H9 (cell line): Measurements from ENCODE around the gene SIRPD. TPM values are rescaled to one million over a fixed set of nuclear protein-coding genes. Genes with fewer than 3 reads are reported as not detected.

ENCODE experiments used
- DNase-seq: peaks from one replicate; pipeline ENCODE4 v3.0.0-alpha.2; 2017
- H2AFZ ChIP-seq: one replicate; pipeline ENCODE4 v1.6.1; 2013; ENCODE audit warnings: mild to moderate bottlenecking, low read length, control low read depth, moderate library complexity
- H2AK5ac ChIP-seq: 2 replicates; pipeline ENCODE4 v1.6.1; 2013; ENCODE audit warnings: low read length, control low read depth, mixed read lengths; ENCODE audit not compliant: insufficient read length
- H2BK120ac ChIP-seq: one replicate; pipeline ENCODE4 v1.6.1; 2013; ENCODE audit warnings: low read depth, mild to moderate bottlenecking, low read length, control low read depth, inconsistent platforms; ENCODE audit not compliant: poor library complexity, severe bottlenecking
- H2BK12ac ChIP-seq: 2 replicates; pipeline ENCODE4 v1.6.1; 2013; ENCODE audit warnings: low read length, control low read depth, mixed read lengths, low read depth; ENCODE audit not compliant: insufficient read length
- H2BK15ac ChIP-seq: 2 replicates; pipeline ENCODE4 v1.6.1; 2013; ENCODE audit warnings: low read depth, low read length, control low read depth
- H2BK20ac ChIP-seq: one replicate; pipeline ENCODE4 v1.6.1; 2013; ENCODE audit warnings: low read depth, mild to moderate bottlenecking, low read length, control low read depth, inconsistent platforms; ENCODE audit not compliant: poor library complexity, severe bottlenecking
- H2BK5ac ChIP-seq: 2 replicates; pipeline ENCODE4 v1.6.1; 2013; ENCODE audit warnings: low read length, control low read depth, mixed read lengths; ENCODE audit not compliant: insufficient read length
- H3K14ac ChIP-seq: 2 replicates; pipeline ENCODE4 v1.6.1; 2013; ENCODE audit warnings: low read length, control low read depth; ENCODE audit not compliant: insufficient read depth
- H3K18ac ChIP-seq: 2 replicates; pipeline ENCODE4 v1.6.1; 2013; ENCODE audit warnings: low read depth, mild to moderate bottlenecking, mixed read lengths, low read length, control low read depth; ENCODE audit not compliant: insufficient read length
- H3K23ac ChIP-seq: 2 replicates; pipeline ENCODE4 v1.6.1; 2013; ENCODE audit warnings: low read length, control low read depth, mixed read lengths, low read depth; ENCODE audit not compliant: insufficient read length
- H3K23me2 ChIP-seq: 2 replicates; pipeline ENCODE4 v1.6.1; 2013; ENCODE audit warnings: low read depth, mild to moderate bottlenecking, mixed read lengths, low read length, control low read depth; ENCODE audit not compliant: insufficient read length, poor library complexity, severe bottlenecking
- H3K27ac ChIP-seq: 2 replicates; pipeline ENCODE4 v1.5.1; 2013; ENCODE audit warnings: low read length, control low read depth, mixed read lengths, low read depth; ENCODE audit not compliant: insufficient read length
- H3K27me3 ChIP-seq: 2 replicates; pipeline ENCODE4 v1.6.1; 2013; ENCODE audit warnings: low read length, control low read depth, inconsistent platforms; ENCODE audit not compliant: insufficient read depth
- H3K4ac ChIP-seq: 2 replicates; pipeline ENCODE4 v1.6.1; 2013; ENCODE audit warnings: low read depth, mild to moderate bottlenecking, control low read depth, inconsistent platforms, low read length, moderate library complexity
- H3K4me1 ChIP-seq: 2 replicates; pipeline ENCODE4 v1.6.1; 2013; ENCODE audit warnings: low read length, control low read depth, inconsistent platforms; ENCODE audit not compliant: insufficient read depth
- H3K4me2 ChIP-seq: 2 replicates; pipeline ENCODE4 v1.6.1; 2013; ENCODE audit warnings: low read length, control low read depth, mixed read lengths; ENCODE audit not compliant: insufficient read length, insufficient read depth
- H3K56ac ChIP-seq: 2 replicates; pipeline ENCODE4 v1.6.1; 2013; ENCODE audit warnings: low read depth, mild to moderate bottlenecking, mixed read lengths, low read length, control low read depth; ENCODE audit not compliant: insufficient read length
- H3K79me1 ChIP-seq: 2 replicates; pipeline ENCODE4 v1.6.1; 2013; ENCODE audit warnings: low read depth, mild to moderate bottlenecking, moderate library complexity, low read length, control low read depth, inconsistent platforms; ENCODE audit not compliant: insufficient read depth, poor library complexity, severe bottlenecking
- H3K79me2 ChIP-seq: 2 replicates; pipeline ENCODE4 v1.6.1; 2013; ENCODE audit warnings: low read length, control low read depth, inconsistent platforms; ENCODE audit not compliant: insufficient read depth
- H3K9ac ChIP-seq: 2 replicates; pipeline ENCODE4 v1.6.1; 2013; ENCODE audit warnings: low read length, control low read depth, mixed read lengths; ENCODE audit not compliant: insufficient read length; ENCODE audit errors: extremely low read depth
- H3K9me3 ChIP-seq: one replicate; pipeline ENCODE4 v1.6.1; 2013; ENCODE audit warnings: low read depth, low read length, inconsistent platforms; ENCODE audit not compliant: control insufficient read depth
- H3T11ph ChIP-seq: one replicate; pipeline ENCODE4 v1.6.1; 2013; ENCODE audit warnings: mild to moderate bottlenecking, low read length, control low read depth, inconsistent platforms
- H4K20me1 ChIP-seq: one replicate; pipeline ENCODE4 v1.6.1; 2013; ENCODE audit not compliant: control insufficient read depth, insufficient read length, insufficient read depth
- H4K5ac ChIP-seq: 2 replicates; pipeline ENCODE4 v1.6.1; 2013; ENCODE audit warnings: low read depth, mild to moderate bottlenecking, mixed read lengths, low read length, control low read depth; ENCODE audit not compliant: insufficient read length
- H4K8ac ChIP-seq: replicated peaks from 2 replicates; pipeline ENCODE4 v1.6.1; 2013; ENCODE audit warnings: low read length, control low read depth, mixed read lengths, low read depth; ENCODE audit not compliant: insufficient read length
- H4K91ac ChIP-seq: 2 replicates; pipeline ENCODE4 v1.6.1; 2013; ENCODE audit warnings: low read depth, mild to moderate bottlenecking, moderate library complexity, mixed read lengths, low read length, control low read depth; ENCODE audit not compliant: insufficient read length
- H3K27ac Mint-ChIP-seq, 3 experiments: 2 replicates in 2 of 3; 3 replicates in 1 of 3; pipeline ENCODE4 v1.8.0; 2020 to 2021; ENCODE audit warnings: mixed read lengths in 3 of 3, mild to moderate bottlenecking in 1 of 3, moderate library complexity in 1 of 3
- H3K27me3 Mint-ChIP-seq: 2 replicates; pipeline ENCODE4 v1.8.0; 2021; ENCODE audit warnings: low read depth, mild to moderate bottlenecking, moderate library complexity, mixed read lengths
- H3K36me3 Mint-ChIP-seq, 3 experiments: 2 replicates in 2 of 3; 3 replicates in 1 of 3; pipeline ENCODE4 v1.8.0; 2020 to 2021; ENCODE audit warnings: low read depth in 3 of 3, mixed read lengths in 3 of 3; ENCODE audit not compliant: insufficient read depth in 1 of 3
- H3K4me1 Mint-ChIP-seq, 2 experiments: 2 replicates each; pipeline ENCODE4 v1.8.0; 2020; ENCODE audit warnings: mixed read lengths in 2 of 2
- H3K4me3 Mint-ChIP-seq, 2 experiments: 2 replicates in 1 of 2; 3 replicates in 1 of 2; pipeline ENCODE4 v1.8.0; 2020 to 2021; ENCODE audit warnings: mild to moderate bottlenecking in 2 of 2, mixed read lengths in 2 of 2, moderate library complexity in 1 of 2
- H3K9me3 Mint-ChIP-seq, 2 experiments: 2 replicates in 1 of 2; 3 replicates in 1 of 2; pipeline ENCODE4 v1.8.0; 2020; ENCODE audit warnings: mild to moderate bottlenecking in 2 of 2, mixed read lengths in 2 of 2, moderate library complexity in 1 of 2
- CTCF ChIP-seq: fragments of 200-600 bp; sonication (generic); conservative IDR thresholded peaks from 3 replicates; pipeline ENCODE4 v1.8.0; 2021; ENCODE audit warnings: antibody characterized with exemption, mild to moderate bottlenecking
- total RNA-seq: library from RNA; stranded (reverse); gene quantifications from 2 replicates; pipeline ENCODE4 v1.2.1, GENCODE V29; 2021

Gene SIRPD
- total RNA-seq, 1 experiment from 2014 or later = not detected

GRCh38 chr20:1526896-1527295 lies 30.6 kb downstream of the SIRPD start:
- Histone ChIP-seq H3K9me3 (no peaks in the 10 kb centered on the region), H4K91ac (no peak overlapping the region), H3K23ac (no peak overlapping the region), H3K27ac (no peak overlapping the region), H4K20me1 (no peaks in the 10 kb centered on the region), H3K4me2 (no peak overlapping the region), H2BK20ac (no peak overlapping the region), H3K27me3 (no peaks in the 10 kb centered on the region), H2BK120ac (no peak overlapping the region), H3K18ac (no peak overlapping the region), H3K56ac (no peak overlapping the region), H3K4ac (no peak overlapping the region), H3K4me1 (no peaks in the 10 kb centered on the region), H4K5ac (no peak overlapping the region), H2BK15ac (no peak overlapping the region), H4K8ac (no peak overlapping the region), H3T11ph (no peak overlapping the region), H3K79me1 (no peaks in the 10 kb centered on the region), H3K79me2 (no peaks in the 10 kb centered on the region), H2AFZ (no peak overlapping the region), H3K14ac (no peak overlapping the region), H3K9ac (no peak overlapping the region), H2AK5ac (no peak overlapping the region), H2BK5ac (no peak overlapping the region), H3K23me2 (no peaks in the 10 kb centered on the region), H2BK12ac (no peak overlapping the region)
- H3K27me3 Mint-ChIP-seq = peaks cover 5% of the 10 kb centered on the region
- H3K4me1 Mint-ChIP-seq = no peaks in the 10 kb centered on the region
- H3K9me3 Mint-ChIP-seq = peaks cover 3 to 4% of the 10 kb centered on the region in 2 experiments; a peak in 2 of 5 replicates
- DNase-seq = no peak
- no peak overlapping the region for H3K27ac Mint-ChIP-seq
- H3K36me3 Mint-ChIP-seq = no peaks in the 10 kb centered on the region
- no peak for TF ChIP-seq CTCF
- H3K4me3 Mint-ChIP-seq = no peak overlapping the region
